ENCODE results near the gene GNG12. TPM values are rescaled to one million over a fixed set of nuclear protein-coding genes. Genes with fewer than 3 reads are reported as not detected.

The GNG12 gene
- polyA plus RNA-seq, 3 donors = 0.03 TPM; not detected in 2

DNA sequence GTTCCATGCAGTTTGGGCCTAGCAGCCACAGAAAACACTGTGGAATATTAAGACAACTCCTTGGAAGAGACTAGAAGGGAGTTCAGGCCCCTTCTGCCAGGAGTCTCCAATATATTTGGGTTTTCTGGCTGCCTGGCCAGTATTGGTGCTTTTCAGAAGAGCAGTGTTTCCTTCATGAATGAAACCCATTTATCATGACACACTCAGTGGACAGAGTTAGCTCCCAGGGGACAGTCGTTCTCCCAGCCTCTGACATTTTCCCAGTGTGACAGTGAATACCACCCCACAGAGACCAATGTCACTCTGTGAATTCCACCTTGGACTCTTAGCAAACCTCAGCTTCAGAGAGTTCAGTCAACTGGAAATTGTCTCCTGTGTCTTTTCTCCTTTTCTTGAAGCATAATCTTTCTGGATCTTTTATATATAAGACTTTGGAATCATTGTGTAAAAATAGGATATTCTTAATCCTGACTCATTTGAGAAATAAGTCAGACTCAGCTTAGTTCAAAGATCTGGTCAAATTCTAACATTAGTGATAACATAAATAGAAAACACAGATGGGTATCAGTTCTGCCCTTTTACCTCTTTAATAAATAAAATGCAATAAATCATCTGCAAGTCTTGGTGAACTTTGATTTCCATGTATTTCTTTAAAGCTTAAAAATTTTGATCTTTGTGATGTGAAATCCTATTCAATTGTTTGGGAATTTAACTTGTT lies 40.4 kb downstream of the GNG12 start:
- H3K4me1 Mint-ChIP-seq = no peaks in the 10 kb centered on the region
- WGBS (ENCODE audit: insufficient coverage) = no CpG with 5 or more reads among the region's 1 CpG
- intact Hi-C loops (cut with micrococcal nuclease) = no loop called here
- no peak overlapping the region for H2AFZ ChIP-seq (ENCODE audit: insufficient read depth, low read depth, low read length, poor library complexity, severe bottlenecking)
- H3K9me3 ChIP-seq (replicated peaks in 1 of 2; ENCODE audit: control insufficient read depth in 1 of 2, insufficient read depth in 1 of 2, low read length in 2 of 2) = peaks cover 0 to 3% of the 10 kb centered on the region in 2 donors
- no peaks in the 10 kb centered on the region for H3K79me2 ChIP-seq (ENCODE audit: insufficient read depth, low read length)
- no peak for TF ChIP-seq CTCF (IDR thresholded peaks at IDR 0.05)
- no peak for DNase-seq
- H3K27ac ChIP-seq (ENCODE audit: low read depth in 1 of 2, low read length in 2 of 2) = no peak overlapping the region
- H4K20me1 ChIP-seq (ENCODE audit: insufficient read depth, low read length) = no peaks in the 10 kb centered on the region
- H3K36me3 Mint-ChIP-seq = no peaks in the 10 kb centered on the region
- H3K27ac Mint-ChIP-seq = no peak overlapping the region
- H3K9me3 Mint-ChIP-seq = peaks cover 0 to 7% (median 3%) of the 10 kb centered on the region in 7 donors
- no peak overlapping the region for H3K4me3 Mint-ChIP-seq
- no peak overlapping the region for H3K4me3 ChIP-seq (replicated peaks in 1 of 3; ENCODE audit: low read depth in 2 of 3, low read length in 3 of 3)
- H3K27me3 ChIP-seq (ENCODE audit: control insufficient read depth in 2 of 2, insufficient read depth in 2 of 2, low read length in 2 of 2) = no peaks in the 10 kb centered on the region
- H3K4me2 ChIP-seq (replicated peaks; ENCODE audit: extremely low read depth, low read length, poor library complexity, severe bottlenecking) = no peak overlapping the region
- H3K4me1 ChIP-seq (ENCODE audit: control insufficient read depth in 1 of 2, insufficient read depth in 2 of 2, low read length in 2 of 2) = no peaks in the 10 kb centered on the region
- no peak overlapping the region for H3K9ac ChIP-seq (ENCODE audit: insufficient read depth, low read length, poor library complexity, severe bottlenecking)
- peaks cover 2 to 3% (median 2%) of the 10 kb centered on the region in 3 donors for H3K27me3 Mint-ChIP-seq (ENCODE audit: low read depth in 3 of 3)
- H3K36me3 ChIP-seq (replicated peaks in 1 of 2; ENCODE audit: control insufficient read depth in 1 of 2, insufficient read depth in 2 of 2, low read length in 2 of 2) = no peaks in the 10 kb centered on the region

DNA sequence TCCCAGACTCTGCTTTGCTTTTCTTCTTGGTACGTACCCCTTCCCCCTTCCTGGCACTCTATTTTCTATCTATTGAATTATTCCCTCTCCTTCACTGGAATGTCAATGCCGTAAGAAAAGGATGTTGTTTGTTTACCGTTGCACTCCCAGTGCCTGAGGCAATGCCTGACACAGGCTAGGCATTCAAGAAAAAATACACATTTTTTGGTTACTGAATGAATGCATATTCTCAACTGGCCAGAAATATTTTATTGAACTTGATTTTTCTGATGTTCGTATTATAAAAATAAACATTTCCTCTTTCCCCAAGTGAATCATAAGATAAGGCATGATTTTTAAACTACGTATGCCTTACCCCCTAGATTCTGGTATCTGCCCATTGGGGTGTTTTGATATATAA lies 41.2 kb downstream of the GNG12 start:
- H3K27me3 ChIP-seq (ENCODE audit: control insufficient read depth in 2 of 2, insufficient read depth in 2 of 2, low read length in 2 of 2) = no peaks in the 10 kb centered on the region
- H3K4me2 ChIP-seq (replicated peaks; ENCODE audit: extremely low read depth, low read length, poor library complexity, severe bottlenecking) = no peak overlapping the region
- no peak overlapping the region for H3K4me3 ChIP-seq (replicated peaks in 1 of 3; ENCODE audit: low read depth in 2 of 3, low read length in 3 of 3)
- H3K9me3 ChIP-seq (replicated peaks in 1 of 2; ENCODE audit: control insufficient read depth in 1 of 2, insufficient read depth in 1 of 2, low read length in 2 of 2) = peaks cover 0 to 3% of the 10 kb centered on the region in 2 donors
- H2AFZ ChIP-seq (ENCODE audit: insufficient read depth, low read depth, low read length, poor library complexity, severe bottlenecking) = no peak overlapping the region
- H3K27ac ChIP-seq (ENCODE audit: low read depth in 1 of 2, low read length in 2 of 2) = no peak overlapping the region
- no peaks in the 10 kb centered on the region for H3K4me1 Mint-ChIP-seq
- peaks cover 2 to 3% (median 2%) of the 10 kb centered on the region in 3 donors for H3K27me3 Mint-ChIP-seq (ENCODE audit: low read depth in 3 of 3)
- no peaks in the 10 kb centered on the region for H3K36me3 ChIP-seq (replicated peaks in 1 of 2; ENCODE audit: control insufficient read depth in 1 of 2, insufficient read depth in 2 of 2, low read length in 2 of 2)
- no peaks in the 10 kb centered on the region for H3K79me2 ChIP-seq (ENCODE audit: insufficient read depth, low read length)
- TF ChIP-seq CTCF (IDR thresholded peaks at IDR 0.05) = no peak
- H3K4me1 ChIP-seq (ENCODE audit: control insufficient read depth in 1 of 2, insufficient read depth in 2 of 2, low read length in 2 of 2) = no peaks in the 10 kb centered on the region
- H3K9me3 Mint-ChIP-seq = peaks cover 0 to 5% (median 3%) of the 10 kb centered on the region in 7 donors
- intact Hi-C loops (cut with micrococcal nuclease) = no loop called here
- no peaks in the 10 kb centered on the region for H3K36me3 Mint-ChIP-seq
- H3K27ac Mint-ChIP-seq = no peak overlapping the region
- no peak for DNase-seq
- no peaks in the 10 kb centered on the region for H4K20me1 ChIP-seq (ENCODE audit: insufficient read depth, low read length)
- no CpG with 5 or more reads among the region's 5 CpGs for WGBS (ENCODE audit: insufficient coverage)
- H3K9ac ChIP-seq (ENCODE audit: insufficient read depth, low read length, poor library complexity, severe bottlenecking) = no peak overlapping the region
- no peak overlapping the region for H3K4me3 Mint-ChIP-seq

All from CD14-positive monocyte (primary cell).